Stimulated activated naive CD8-positive, alpha-beta T cell treated with anti-CD3 and anti-CD28 coated beads, Interleukin-15, Interleukin-2, amounts not matched to agents 100 ng/mL and 50 ng/mL, for 24 hours (primary cell): ENCODE results near the gene NDN.
"Not testable (repeated sequence)": the region's sequence is repeated elsewhere in the genome, so short reads cannot be mapped to it uniquely, and the experiment has no call there.

Source experiments
- H3K27ac Mint-ChIP-seq: one replicate; pipeline ENCODE4 v1.8.0; 2021; ENCODE audit warnings: mild to moderate bottlenecking, mixed read lengths
- H3K27me3 Mint-ChIP-seq: one replicate; pipeline ENCODE4 v1.8.0; 2021; ENCODE audit warnings: mixed read lengths
- H3K36me3 Mint-ChIP-seq: one replicate; pipeline ENCODE4 v1.8.0; 2021; ENCODE audit warnings: low read depth, mixed read lengths
- H3K4me1 Mint-ChIP-seq: one replicate; pipeline ENCODE4 v1.8.0; 2021; ENCODE audit warnings: low read depth, mixed read lengths
- H3K4me3 Mint-ChIP-seq: one replicate; pipeline ENCODE4 v1.8.0; 2021; ENCODE audit warnings: mild to moderate bottlenecking, mixed read lengths
- H3K9me3 Mint-ChIP-seq: one replicate; pipeline ENCODE4 v1.8.0; 2021; ENCODE audit warnings: mixed read lengths

Gene NDN, protein sequence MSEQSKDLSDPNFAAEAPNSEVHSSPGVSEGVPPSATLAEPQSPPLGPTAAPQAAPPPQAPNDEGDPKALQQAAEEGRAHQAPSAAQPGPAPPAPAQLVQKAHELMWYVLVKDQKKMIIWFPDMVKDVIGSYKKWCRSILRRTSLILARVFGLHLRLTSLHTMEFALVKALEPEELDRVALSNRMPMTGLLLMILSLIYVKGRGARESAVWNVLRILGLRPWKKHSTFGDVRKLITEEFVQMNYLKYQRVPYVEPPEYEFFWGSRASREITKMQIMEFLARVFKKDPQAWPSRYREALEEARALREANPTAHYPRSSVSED

DNA sequence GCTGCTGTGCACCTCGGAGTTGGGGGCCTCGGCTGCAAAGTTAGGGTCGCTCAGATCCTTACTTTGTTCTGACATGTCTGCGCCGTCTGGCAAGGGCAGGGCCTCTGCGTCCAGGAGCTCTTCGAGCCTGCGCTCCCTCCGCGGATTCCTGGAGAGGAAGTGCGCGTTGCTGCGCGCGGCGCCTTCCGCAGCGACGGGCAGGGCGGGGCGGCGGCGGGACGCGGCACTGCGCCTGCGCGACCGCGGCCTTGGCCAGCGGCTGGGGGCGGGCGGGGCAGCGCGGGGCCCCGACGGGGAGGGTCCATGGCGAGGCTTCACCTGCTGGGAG lies at the start of gene NDN:
Gene NDN, minus strand, starts transcription at position 163 of the 328 bp plus-strand sequence. Its CDS starts 88 bp downstream, at position 75.
- Mint-ChIP-seq H3K36me3 (no peaks in the 10 kb centered on the region), H3K4me3 (no peak within 1 kb of the TSS), H3K9me3 (no peaks in the 10 kb centered on the region), H3K27ac (no peak within 1 kb of the TSS), H3K27me3 (peaks cover 7% of the 10 kb centered on the region), H3K4me1 (no peaks in the 10 kb centered on the region)

GRCh38 chr15:23736033-23736673 lies 49.0 kb upstream of the NDN start:
- H3K27me3 Mint-ChIP-seq: no peaks in the 10 kb centered on the region
- no peaks in the 10 kb centered on the region for H3K4me1 Mint-ChIP-seq
- no peak overlapping the region for H3K4me3 Mint-ChIP-seq
- no peaks in the 10 kb centered on the region for H3K36me3 Mint-ChIP-seq
- peaks cover 5% of the 10 kb centered on the region for H3K9me3 Mint-ChIP-seq
- no peak overlapping the region for H3K27ac Mint-ChIP-seq

- H3K4me1 Mint-ChIP-seq: no peaks in the 10 kb centered on the region
Measured at GRCh38 chr15:23734862-23735261, 47.8 kb upstream of the NDN start.

DNA sequence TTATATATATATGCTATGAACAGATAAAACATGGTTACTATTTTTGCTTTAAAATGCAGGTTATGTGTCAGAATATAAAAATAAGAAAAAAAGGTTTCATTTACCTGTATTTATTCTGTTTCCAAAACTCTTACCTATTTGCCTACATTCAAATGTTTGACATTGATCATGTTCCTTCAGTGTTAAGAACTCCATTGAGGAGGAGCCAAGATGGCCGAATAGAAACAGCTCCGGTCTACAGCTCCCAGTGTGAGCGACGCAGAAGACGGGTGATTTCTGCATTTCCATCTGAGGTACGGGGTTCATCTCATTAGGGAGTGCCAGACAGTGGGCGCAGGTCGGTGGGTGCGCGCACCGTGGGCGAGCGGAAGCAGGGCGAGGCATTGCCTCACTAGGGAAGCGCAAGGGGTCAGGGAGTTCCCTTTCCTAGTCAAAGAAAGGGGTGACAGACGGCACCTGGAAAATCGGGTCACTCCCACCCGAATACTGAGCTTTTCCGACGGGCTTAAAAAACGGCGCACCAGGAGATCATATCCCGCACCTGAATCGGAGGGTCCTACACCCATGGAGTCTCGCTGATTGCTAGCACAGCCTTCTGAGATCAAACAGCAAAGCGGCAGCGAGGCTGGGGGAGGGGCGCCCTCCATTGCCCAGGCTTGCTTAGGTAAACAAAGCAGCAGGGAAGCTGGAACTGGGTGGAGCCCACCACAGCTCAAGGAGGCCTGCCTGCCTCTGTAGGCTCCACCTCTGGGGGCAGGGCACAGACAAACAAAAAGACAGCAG lies 27.0 kb upstream of the NDN start:
- H3K4me1 Mint-ChIP-seq, H3K4me3 Mint-ChIP-seq, H3K27me3 Mint-ChIP-seq, H3K9me3 Mint-ChIP-seq, H3K27ac Mint-ChIP-seq, H3K36me3 Mint-ChIP-seq: not testable (repeated sequence)

More at GRCh38 chr15:23734862-23735261, 47.8 kb upstream of the NDN start:
- H3K27me3 Mint-ChIP-seq: no peaks in the 10 kb centered on the region
- no peaks in the 10 kb centered on the region for H3K36me3 Mint-ChIP-seq
- no peak overlapping the region for H3K27ac Mint-ChIP-seq
- peaks cover 5% of the 10 kb centered on the region for H3K9me3 Mint-ChIP-seq
- no peak overlapping the region for H3K4me3 Mint-ChIP-seq

DNA sequence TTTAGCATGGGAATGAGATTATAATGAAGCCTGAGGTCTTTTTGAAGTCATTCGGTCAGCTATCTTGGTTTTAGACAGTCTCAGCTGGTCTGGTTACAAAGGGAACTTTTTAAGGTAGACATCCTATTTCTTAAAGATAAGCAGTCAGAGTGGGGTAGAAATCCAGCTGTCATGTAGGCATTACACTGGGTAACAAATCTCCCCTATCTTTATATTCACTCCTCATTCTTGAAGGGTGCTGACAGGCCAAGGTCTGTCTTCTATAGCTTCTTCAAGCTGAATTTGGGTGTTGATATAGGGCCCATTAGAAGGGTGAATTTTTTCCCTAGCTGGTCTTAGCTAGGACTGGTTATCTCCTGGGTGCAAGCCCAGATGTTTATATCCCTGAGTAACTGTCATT lies 21.2 kb upstream of the NDN start:
- H3K4me1 Mint-ChIP-seq: no peaks in the 10 kb centered on the region
- H3K36me3 Mint-ChIP-seq: no peaks in the 10 kb centered on the region
- H3K4me3 Mint-ChIP-seq: no peak overlapping the region
- no peak overlapping the region for H3K27ac Mint-ChIP-seq
- peaks cover 7% of the 10 kb centered on the region for H3K9me3 Mint-ChIP-seq
- H3K27me3 Mint-ChIP-seq: no peaks in the 10 kb centered on the region

GRCh38 chr15:23695282-23695681 lies 8.2 kb upstream of the NDN start:
- no peaks in the 10 kb centered on the region for H3K27me3 Mint-ChIP-seq
- H3K27ac Mint-ChIP-seq: no peak overlapping the region
- no peaks in the 10 kb centered on the region for H3K36me3 Mint-ChIP-seq
- H3K4me3 Mint-ChIP-seq: no peak overlapping the region
- H3K9me3 Mint-ChIP-seq: peaks cover 4% of the 10 kb centered on the region
- no peaks in the 10 kb centered on the region for H3K4me1 Mint-ChIP-seq

DNA sequence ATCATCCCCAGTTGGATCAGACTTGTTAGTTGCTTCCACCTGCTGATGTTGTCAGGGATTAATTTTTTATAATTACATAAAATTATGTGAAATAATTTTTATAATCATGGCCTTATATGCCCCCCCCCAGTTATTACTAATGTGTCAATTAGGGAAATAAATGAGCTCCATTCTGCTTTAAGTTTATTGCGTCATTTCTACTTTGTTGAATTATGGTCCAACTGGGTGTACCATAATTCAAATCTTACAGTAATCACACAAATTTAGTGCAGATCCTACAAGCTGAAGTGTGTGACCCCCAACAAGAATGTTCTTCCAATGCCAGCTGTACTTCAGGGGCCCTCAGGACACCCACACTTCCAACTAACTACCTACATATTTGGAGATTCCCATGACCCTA lies 7.5 kb upstream of the NDN start:
- Mint-ChIP-seq H3K4me3 (no peak overlapping the region), H3K27ac (no peak overlapping the region), H3K36me3 (no peaks in the 10 kb centered on the region), H3K4me1 (no peaks in the 10 kb centered on the region), H3K9me3 (peaks cover 4% of the 10 kb centered on the region), H3K27me3 (no peaks in the 10 kb centered on the region)

DNA sequence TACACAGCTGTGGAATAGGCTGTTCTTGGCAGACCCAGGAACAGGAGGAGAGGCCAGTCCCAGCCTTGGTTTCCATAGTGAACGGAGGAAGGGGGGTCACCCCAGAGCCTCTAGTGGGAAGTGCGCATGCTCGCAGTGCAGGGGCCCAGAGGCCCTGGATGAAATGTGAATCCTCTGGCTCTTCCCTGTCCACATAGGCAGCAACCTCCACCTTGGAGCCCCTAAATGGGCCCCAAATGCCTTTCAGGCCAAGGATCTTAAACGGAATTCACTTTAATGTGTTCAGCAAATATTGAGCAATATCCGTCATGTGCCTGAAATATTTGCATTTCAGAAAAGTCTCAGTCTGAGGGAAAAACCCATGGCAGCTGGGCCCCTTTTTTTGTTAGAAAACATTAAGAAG lies 3.3 kb upstream of the NDN start:
- Mint-ChIP-seq H3K27me3 (peaks cover 7% of the 10 kb centered on the region), H3K27ac (no peak overlapping the region), H3K36me3 (no peaks in the 10 kb centered on the region), H3K4me1 (no peaks in the 10 kb centered on the region), H3K9me3 (peaks cover 3% of the 10 kb centered on the region), H3K4me3 (no peak overlapping the region)

GRCh38 chr15:23690015-23690414 lies 2.9 kb upstream of the NDN start:
- peaks cover 7% of the 10 kb centered on the region for H3K27me3 Mint-ChIP-seq
- H3K36me3 Mint-ChIP-seq: no peaks in the 10 kb centered on the region
- H3K9me3 Mint-ChIP-seq: no peaks in the 10 kb centered on the region
- no peaks in the 10 kb centered on the region for H3K4me1 Mint-ChIP-seq
- no peak overlapping the region for H3K4me3 Mint-ChIP-seq
- no peak overlapping the region for H3K27ac Mint-ChIP-seq

DNA sequence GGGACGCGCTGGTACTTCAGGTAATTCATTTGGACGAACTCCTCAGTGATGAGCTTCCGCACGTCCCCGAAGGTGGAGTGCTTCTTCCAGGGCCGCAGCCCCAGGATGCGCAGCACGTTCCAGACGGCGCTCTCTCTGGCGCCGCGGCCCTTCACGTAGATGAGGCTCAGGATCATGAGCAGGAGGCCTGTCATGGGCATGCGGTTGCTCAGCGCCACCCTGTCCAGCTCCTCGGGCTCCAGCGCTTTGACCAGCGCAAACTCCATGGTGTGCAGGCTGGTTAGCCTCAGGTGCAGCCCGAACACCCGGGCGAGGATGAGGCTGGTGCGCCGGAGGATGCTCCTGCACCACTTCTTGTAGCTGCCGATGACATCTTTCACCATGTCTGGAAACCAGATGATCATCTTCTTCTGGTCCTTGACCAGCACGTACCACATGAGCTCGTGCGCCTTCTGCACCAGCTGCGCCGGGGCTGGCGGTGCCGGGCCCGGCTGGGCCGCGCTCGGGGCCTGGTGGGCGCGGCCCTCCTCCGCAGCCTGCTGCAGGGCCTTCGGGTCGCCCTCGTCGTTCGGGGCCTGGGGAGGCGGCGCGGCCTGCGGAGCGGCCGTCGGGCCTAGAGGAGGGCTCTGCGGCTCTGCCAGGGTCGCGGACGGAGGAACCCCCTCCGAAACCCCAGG lies 501 bp downstream of the NDN start:
- Mint-ChIP-seq H3K27me3 (peaks cover 7% of the 10 kb centered on the region), H3K27ac (no peak overlapping the region), H3K4me3 (no peak overlapping the region), H3K9me3 (no peaks in the 10 kb centered on the region), H3K36me3 (no peaks in the 10 kb centered on the region), H3K4me1 (no peaks in the 10 kb centered on the region)

DNA sequence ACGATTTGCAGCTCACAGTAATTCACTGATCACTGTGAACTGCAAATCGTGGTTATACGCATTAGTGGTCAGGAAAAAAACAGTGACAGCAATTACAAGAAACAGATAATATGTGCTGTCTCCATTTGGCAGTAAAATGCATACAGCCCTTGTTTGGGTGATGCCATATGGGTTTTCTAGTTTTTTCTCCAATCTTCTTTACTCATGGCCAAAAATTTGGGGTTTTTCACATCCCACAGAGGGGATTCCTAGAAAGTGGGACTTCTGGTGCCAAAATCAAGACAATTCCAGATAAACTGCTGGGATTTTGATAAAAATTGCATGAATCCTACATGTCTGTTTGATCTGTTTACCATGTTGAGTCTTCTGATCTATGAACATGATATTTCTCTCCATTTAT lies 15.6 kb downstream of the NDN start:
- Mint-ChIP-seq H3K27ac (no peak overlapping the region), H3K4me3 (no peak overlapping the region), H3K27me3 (peaks cover 4% of the 10 kb centered on the region), H3K4me1 (no peaks in the 10 kb centered on the region), H3K9me3 (no peaks in the 10 kb centered on the region), H3K36me3 (no peaks in the 10 kb centered on the region)

GRCh38 chr15:23670970-23671369 lies 16.1 kb downstream of the NDN start:
- Mint-ChIP-seq H3K27me3 (peaks cover 4% of the 10 kb centered on the region), H3K27ac (no peak overlapping the region), H3K4me3 (no peak overlapping the region), H3K4me1 (no peaks in the 10 kb centered on the region), H3K36me3 (no peaks in the 10 kb centered on the region), H3K9me3 (no peaks in the 10 kb centered on the region)

GRCh38 chr15:23663232-23663631 lies 23.9 kb downstream of the NDN start:
- Mint-ChIP-seq H3K27ac (no peak overlapping the region), H3K4me1 (no peaks in the 10 kb centered on the region), H3K4me3 (no peak overlapping the region), H3K27me3 (no peaks in the 10 kb centered on the region), H3K36me3 (no peaks in the 10 kb centered on the region), H3K9me3 (peaks cover 4% of the 10 kb centered on the region)

DNA sequence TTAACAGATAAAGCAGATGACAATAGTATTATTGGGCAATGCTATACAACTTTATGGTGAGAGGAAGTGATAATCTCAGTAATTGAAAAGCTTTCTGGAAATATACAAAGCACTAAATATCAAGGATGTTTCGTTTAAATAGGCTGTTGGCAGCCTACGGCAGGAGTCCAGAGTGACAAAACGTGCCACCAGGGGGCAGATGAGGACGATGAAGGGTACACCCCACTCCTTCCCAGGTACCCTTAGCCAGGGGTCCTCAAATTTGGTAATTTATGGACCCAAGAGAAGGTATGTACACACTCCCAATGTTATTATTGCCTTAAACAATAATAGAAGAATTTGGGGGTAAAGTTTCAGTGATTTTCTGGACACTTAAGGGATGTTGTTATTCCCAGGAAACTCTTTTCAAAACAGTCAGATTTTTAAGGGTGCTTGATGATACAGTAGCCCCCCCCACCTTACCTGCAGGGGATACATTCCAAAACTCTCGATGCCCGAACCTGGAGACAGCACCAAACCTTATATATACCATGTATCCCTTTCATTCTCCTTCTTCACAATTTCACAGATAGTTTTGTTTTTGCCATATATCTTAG lies 38.1 kb downstream of the NDN start:
- Mint-ChIP-seq H3K9me3 (no peaks in the 10 kb centered on the region), H3K4me3 (no peak overlapping the region), H3K27me3 (peaks cover 6% of the 10 kb centered on the region), H3K36me3 (no peaks in the 10 kb centered on the region), H3K4me1 (no peaks in the 10 kb centered on the region), H3K27ac (no peak overlapping the region)
